WTC11 (cell line): ENCODE measurements around the gene SLC12A8. TPM values are rescaled to one million over a fixed set of nuclear protein-coding genes. Genes with fewer than 3 reads are reported as not detected.

Experiments used
- ATAC-seq: fragments of 200-7000 bp; cut with Tn5 transposase; 2 replicates; pipeline ENCODE4 v1.10.0; 2021; ENCODE audit warnings: mild to moderate bottlenecking, moderate library complexity
- CTCF ChIA-PET: fragments of 300-600 bp; sonication (Branson Sonifier 250); formaldehyde crosslinking; loops from one replicate; lab custom pipeline; 2021; ENCODE audit warnings: antibody characterized with exemption; lab: Charles Lee
- POLR2A ChIA-PET: fragments of 350-600 bp; sonication (Branson Sonifier 250); formaldehyde crosslinking; loops from one replicate; lab custom pipeline; 2021; ENCODE audit warnings: antibody characterized with exemption; lab: Charles Lee
- DNase-seq: peaks from one replicate; pipeline ENCODE4 v3.0.0; 2021; ENCODE audit warnings: low spot score
- H3K27ac Mint-ChIP-seq: 2 replicates; pipeline ENCODE4 v1.8.0; 2021; ENCODE audit warnings: mixed read lengths
- H3K27me3 Mint-ChIP-seq: 2 replicates; pipeline ENCODE4 v1.8.0; 2021; ENCODE audit warnings: low read depth, mild to moderate bottlenecking, moderate library complexity, mixed read lengths
- H3K36me3 Mint-ChIP-seq: 2 replicates; pipeline ENCODE4 v1.8.0; 2021; ENCODE audit warnings: mixed read lengths
- H3K4me1 Mint-ChIP-seq: 2 replicates; pipeline ENCODE4 v1.8.0; 2022; ENCODE audit warnings: mixed read lengths
- H3K4me3 Mint-ChIP-seq: 2 replicates; pipeline ENCODE4 v1.8.0; 2021; ENCODE audit warnings: mild to moderate bottlenecking, moderate library complexity, mixed read lengths
- H3K9me3 Mint-ChIP-seq: 2 replicates; pipeline ENCODE4 v1.8.0; 2021; ENCODE audit warnings: mixed read lengths
- GRHL2 ChIP-seq: fragments of 250-450 bp; sonication (Bioruptor Pico); IDR thresholded peaks from 2 replicates; pipeline ENCODE4 v1.8.0; 2022; ENCODE audit warnings: mild to moderate bottlenecking, moderate library complexity; ENCODE audit not compliant: insufficient replicate concordance, severe bottlenecking
- JAZF1 ChIP-seq: fragments of 250-450 bp; sonication (Bioruptor Pico); IDR thresholded peaks from 2 replicates; pipeline ENCODE4 v1.9.0; 2021; ENCODE audit warnings: moderate library complexity, mild to moderate bottlenecking, inconsistent platforms
- KAT7 ChIP-seq: sonication (generic); formaldehyde crosslinking; IDR thresholded peaks from 2 replicates; pipeline ENCODE4 v1.8.1; 2023; ENCODE audit warnings: missing genetic modification reagents, mild to moderate bottlenecking, borderline replicate concordance
- OVOL2 ChIP-seq: fragments of 250-450 bp; sonication (Bioruptor Pico); IDR thresholded peaks from 2 replicates; pipeline ENCODE4 v1.9.0; 2021; ENCODE audit warnings: mild to moderate bottlenecking, borderline replicate concordance
- PRRX2 ChIP-seq: fragments of 250-450 bp; sonication (Bioruptor Pico); IDR thresholded peaks from 2 replicates; pipeline ENCODE4 v1.8.0; 2021; ENCODE audit warnings: mild to moderate bottlenecking
- SMAD3 ChIP-seq: sonication (generic); formaldehyde crosslinking; IDR thresholded peaks from 2 replicates; pipeline ENCODE4 v1.8.0; 2022; ENCODE audit warnings: missing genetic modification reagents, mild to moderate bottlenecking, borderline replicate concordance
- TEAD1 ChIP-seq: sonication (generic); formaldehyde crosslinking; IDR thresholded peaks from 2 replicates; pipeline ENCODE4 v1.8.0; 2022; ENCODE audit warnings: mild to moderate bottlenecking, missing genetic modification reagents
- TP53 ChIP-seq: sonication (generic); formaldehyde crosslinking; IDR thresholded peaks from 2 replicates; pipeline ENCODE4 v1.8.1; 2023; ENCODE audit warnings: mild to moderate bottlenecking, missing genetic modification reagents
- ZNF396 ChIP-seq: fragments of 250-450 bp; sonication (Bioruptor Pico); IDR thresholded peaks from 2 replicates; pipeline ENCODE4 v1.8.0; 2021; ENCODE audit warnings: mild to moderate bottlenecking, moderate library complexity, borderline replicate concordance
- total RNA-seq: library from RNA; stranded (reverse); gene quantifications from 3 replicates; pipeline ENCODE4 v1.2.3, GENCODE V29; 2021
- TF ChIP-seq, protein P1 (sequence below): fragments of 250-450 bp; sonication (Bioruptor Pico); IDR thresholded peaks from 2 replicates; pipeline ENCODE4 v2.1.2; 2022; ENCODE audit warnings: mild to moderate bottlenecking, moderate library complexity
- TF ChIP-seq, protein P2 (sequence below): fragments of 200-600 bp; IDR thresholded peaks from 2 replicates; pipeline ENCODE4 v1.8.0; 2022; ENCODE audit warnings: antibody characterized with exemption
- TF ChIP-seq, protein P3 (sequence below): sonication (generic); formaldehyde crosslinking; IDR thresholded peaks from 2 replicates; pipeline ENCODE4 v1.8.1; 2023; ENCODE audit warnings: mild to moderate bottlenecking, moderate library complexity, missing genetic modification reagents
- TF ChIP-seq, protein P4 (sequence below): sonication (generic); formaldehyde crosslinking; IDR thresholded peaks from 2 replicates; pipeline ENCODE4 v1.8.0; 2023; ENCODE audit warnings: mild to moderate bottlenecking, missing genetic modification reagents
- TF ChIP-seq, protein P5 (sequence below): sonication (generic); formaldehyde crosslinking; IDR thresholded peaks from 2 replicates; pipeline ENCODE4 v1.8.1; 2023; ENCODE audit warnings: mild to moderate bottlenecking, missing genetic modification reagents, moderate library complexity
- TF ChIP-seq, protein P6 (sequence below): fragments of 250-450 bp; sonication (Bioruptor Pico); conservative IDR thresholded peaks from 2 replicates; pipeline ENCODE4 v1.9.0; 2021; ENCODE audit warnings: mild to moderate bottlenecking
- TF ChIP-seq, protein P7 (sequence below): sonication (generic); formaldehyde crosslinking; IDR thresholded peaks from 2 replicates; pipeline ENCODE4 v1.8.0; 2022; ENCODE audit warnings: missing genetic modification reagents
- TF ChIP-seq, protein P8 (sequence below): fragments of 250-450 bp; sonication (Bioruptor Pico); IDR thresholded peaks from 2 replicates; pipeline ENCODE4 v1.9.0; 2021; ENCODE audit warnings: mild to moderate bottlenecking
- TF ChIP-seq, protein P9 (sequence below): sonication (generic); formaldehyde crosslinking; conservative IDR thresholded peaks from 2 replicates; pipeline ENCODE4 v1.8.1; 2022; ENCODE audit warnings: mild to moderate bottlenecking, missing genetic modification reagents

The SLC12A8 gene
- total RNA-seq, 1 experiment from 2014 or later: 9.1 TPM

DNA sequence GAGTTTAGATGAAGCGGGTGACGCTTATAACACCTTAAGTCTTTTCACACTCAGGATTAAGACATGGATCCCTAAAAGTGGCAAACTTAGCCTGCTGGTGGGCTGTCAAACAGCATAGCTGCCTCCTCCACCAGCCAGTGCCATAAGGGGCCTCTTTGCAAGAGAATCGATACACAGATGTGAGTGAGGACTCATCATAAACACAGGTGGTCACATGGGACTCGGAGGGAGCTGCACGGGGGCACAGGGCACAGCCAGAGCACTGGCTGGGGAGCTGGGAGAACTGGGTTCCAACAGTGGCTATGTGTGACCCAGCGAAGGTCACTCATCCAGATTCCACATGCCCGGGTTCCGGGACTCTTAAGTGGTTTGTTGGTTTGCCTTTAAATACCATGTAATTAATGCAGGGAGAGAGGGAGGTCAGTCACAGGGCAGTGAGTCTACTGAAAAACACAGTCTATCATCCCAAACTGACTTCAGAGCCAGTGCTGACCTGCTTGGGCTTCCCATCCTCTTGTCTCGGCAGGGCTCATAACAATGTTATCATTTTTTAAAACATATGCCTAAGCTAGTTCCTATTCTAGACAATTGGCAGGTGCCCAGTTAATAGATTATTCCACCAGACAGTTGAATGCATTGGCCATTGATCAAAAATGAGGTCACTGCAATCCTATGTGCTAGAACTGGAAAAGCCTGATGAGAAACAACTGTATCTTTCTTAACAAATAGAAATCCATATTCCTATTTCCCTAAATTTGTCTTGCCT is 51.8 kb downstream of the SLC12A8 start:
- Mint-ChIP-seq H3K4me1 (peaks cover 18% of the 10 kb centered on the region), H3K27ac (no peak overlapping the region), H3K4me3 (no peak overlapping the region), H3K36me3 (no peaks in the 10 kb centered on the region), H3K27me3 (no peaks in the 10 kb centered on the region), H3K9me3 (no peaks in the 10 kb centered on the region)
- CTCF ChIA-PET: interaction anchor here (1.6 kb wide), 1 partner anchor 10 kb away, joined by 7 read pairs; no protein-coding TSS in a partner anchor
- POLR2A ChIA-PET: interaction anchor here (0.9 kb wide), 1 partner anchor 166 kb away, joined by 3 read pairs; no protein-coding TSS in a partner anchor
- DNase-seq: no peak
- TF ChIP-seq ZNF396 (CRISPR knock-in tag) (no peak), OVOL2 (CRISPR knock-in tag) (no peak), TEAD1 (CRISPR knock-in tag) (no peak), SMAD3 (CRISPR knock-in tag) (no peak), KAT7 (CRISPR knock-in tag) (no peak), TP53 (no peak), JAZF1 (no peak), GRHL2 (no peak), PRRX2 (CRISPR knock-in tag) (no peak)
- TF ChIP-seq, protein P1, sequence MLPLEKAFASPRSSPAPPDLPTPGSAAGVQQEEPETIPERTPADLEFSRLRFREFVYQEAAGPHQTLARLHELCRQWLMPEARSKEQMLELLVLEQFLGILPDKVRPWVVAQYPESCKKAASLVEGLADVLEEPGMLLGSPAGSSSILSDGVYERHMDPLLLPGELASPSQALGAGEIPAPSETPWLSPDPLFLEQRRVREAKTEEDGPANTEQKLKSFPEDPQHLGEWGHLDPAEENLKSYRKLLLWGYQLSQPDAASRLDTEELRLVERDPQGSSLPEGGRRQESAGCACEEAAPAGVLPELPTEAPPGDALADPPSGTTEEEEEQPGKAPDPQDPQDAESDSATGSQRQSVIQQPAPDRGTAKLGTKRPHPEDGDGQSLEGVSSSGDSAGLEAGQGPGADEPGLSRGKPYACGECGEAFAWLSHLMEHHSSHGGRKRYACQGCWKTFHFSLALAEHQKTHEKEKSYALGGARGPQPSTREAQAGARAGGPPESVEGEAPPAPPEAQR (CRISPR knock-in tag): no peak
- TF ChIP-seq, protein P2, sequence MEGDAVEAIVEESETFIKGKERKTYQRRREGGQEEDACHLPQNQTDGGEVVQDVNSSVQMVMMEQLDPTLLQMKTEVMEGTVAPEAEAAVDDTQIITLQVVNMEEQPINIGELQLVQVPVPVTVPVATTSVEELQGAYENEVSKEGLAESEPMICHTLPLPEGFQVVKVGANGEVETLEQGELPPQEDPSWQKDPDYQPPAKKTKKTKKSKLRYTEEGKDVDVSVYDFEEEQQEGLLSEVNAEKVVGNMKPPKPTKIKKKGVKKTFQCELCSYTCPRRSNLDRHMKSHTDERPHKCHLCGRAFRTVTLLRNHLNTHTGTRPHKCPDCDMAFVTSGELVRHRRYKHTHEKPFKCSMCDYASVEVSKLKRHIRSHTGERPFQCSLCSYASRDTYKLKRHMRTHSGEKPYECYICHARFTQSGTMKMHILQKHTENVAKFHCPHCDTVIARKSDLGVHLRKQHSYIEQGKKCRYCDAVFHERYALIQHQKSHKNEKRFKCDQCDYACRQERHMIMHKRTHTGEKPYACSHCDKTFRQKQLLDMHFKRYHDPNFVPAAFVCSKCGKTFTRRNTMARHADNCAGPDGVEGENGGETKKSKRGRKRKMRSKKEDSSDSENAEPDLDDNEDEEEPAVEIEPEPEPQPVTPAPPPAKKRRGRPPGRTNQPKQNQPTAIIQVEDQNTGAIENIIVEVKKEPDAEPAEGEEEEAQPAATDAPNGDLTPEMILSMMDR: no peak
- TF ChIP-seq, protein P3, sequence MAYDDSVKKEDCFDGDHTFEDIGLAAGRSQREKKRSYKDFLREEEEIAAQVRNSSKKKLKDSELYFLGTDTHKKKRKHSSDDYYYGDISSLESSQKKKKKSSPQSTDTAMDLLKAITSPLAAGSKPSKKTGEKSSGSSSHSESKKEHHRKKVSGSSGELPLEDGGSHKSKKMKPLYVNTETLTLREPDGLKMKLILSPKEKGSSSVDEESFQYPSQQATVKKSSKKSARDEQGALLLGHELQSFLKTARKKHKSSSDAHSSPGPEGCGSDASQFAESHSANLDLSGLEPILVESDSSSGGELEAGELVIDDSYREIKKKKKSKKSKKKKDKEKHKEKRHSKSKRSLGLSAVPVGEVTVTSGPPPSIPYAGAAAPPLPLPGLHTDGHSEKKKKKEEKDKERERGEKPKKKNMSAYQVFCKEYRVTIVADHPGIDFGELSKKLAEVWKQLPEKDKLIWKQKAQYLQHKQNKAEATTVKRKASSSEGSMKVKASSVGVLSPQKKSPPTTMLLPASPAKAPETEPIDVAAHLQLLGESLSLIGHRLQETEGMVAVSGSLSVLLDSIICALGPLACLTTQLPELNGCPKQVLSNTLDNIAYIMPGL (CRISPR knock-in tag): no peak
- TF ChIP-seq, protein P4, sequence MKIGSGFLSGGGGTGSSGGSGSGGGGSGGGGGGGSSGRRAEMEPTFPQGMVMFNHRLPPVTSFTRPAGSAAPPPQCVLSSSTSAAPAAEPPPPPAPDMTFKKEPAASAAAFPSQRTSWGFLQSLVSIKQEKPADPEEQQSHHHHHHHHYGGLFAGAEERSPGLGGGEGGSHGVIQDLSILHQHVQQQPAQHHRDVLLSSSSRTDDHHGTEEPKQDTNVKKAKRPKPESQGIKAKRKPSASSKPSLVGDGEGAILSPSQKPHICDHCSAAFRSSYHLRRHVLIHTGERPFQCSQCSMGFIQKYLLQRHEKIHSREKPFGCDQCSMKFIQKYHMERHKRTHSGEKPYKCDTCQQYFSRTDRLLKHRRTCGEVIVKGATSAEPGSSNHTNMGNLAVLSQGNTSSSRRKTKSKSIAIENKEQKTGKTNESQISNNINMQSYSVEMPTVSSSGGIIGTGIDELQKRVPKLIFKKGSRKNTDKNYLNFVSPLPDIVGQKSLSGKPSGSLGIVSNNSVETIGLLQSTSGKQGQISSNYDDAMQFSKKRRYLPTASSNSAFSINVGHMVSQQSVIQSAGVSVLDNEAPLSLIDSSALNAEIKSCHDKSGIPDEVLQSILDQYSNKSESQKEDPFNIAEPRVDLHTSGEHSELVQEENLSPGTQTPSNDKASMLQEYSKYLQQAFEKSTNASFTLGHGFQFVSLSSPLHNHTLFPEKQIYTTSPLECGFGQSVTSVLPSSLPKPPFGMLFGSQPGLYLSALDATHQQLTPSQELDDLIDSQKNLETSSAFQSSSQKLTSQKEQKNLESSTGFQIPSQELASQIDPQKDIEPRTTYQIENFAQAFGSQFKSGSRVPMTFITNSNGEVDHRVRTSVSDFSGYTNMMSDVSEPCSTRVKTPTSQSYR: no peak
- TF ChIP-seq, protein P5, sequence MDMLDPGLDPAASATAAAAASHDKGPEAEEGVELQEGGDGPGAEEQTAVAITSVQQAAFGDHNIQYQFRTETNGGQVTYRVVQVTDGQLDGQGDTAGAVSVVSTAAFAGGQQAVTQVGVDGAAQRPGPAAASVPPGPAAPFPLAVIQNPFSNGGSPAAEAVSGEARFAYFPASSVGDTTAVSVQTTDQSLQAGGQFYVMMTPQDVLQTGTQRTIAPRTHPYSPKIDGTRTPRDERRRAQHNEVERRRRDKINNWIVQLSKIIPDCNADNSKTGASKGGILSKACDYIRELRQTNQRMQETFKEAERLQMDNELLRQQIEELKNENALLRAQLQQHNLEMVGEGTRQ: no peak
- TF ChIP-seq, protein P6, sequence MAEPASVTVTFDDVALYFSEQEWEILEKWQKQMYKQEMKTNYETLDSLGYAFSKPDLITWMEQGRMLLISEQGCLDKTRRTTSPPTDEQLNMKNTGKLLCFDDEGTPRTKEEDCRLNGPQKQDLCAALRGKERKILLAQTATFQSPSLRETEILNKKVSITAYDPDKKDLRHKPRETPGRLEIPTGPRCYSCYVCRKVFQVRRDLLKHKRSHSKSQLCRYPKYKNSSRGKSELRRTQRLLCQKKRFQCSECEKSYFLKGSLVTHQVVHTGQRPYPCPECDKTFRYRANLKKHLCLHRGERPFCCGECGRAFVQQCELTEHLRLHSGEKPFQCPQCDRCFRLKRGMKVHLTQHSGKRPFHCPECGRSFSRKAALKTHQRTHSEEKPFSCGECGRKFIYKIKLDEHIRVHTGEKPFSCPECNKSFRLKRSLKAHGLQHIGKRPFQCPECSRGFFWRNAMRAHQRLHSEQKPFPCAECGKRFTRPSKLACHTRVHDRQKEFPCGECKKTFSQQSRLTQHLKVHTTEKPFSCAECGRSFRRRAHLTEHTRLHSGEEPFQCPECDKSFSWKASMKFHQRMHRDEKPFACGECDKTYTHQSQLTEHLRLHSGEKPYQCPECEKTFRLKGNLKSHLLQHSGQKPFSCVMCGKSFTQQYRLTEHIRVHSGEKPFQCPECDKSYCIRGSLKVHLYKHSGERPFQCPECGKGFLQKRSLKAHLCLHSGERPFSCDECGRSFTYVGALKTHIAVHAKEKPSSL (CRISPR knock-in tag): no peak
- TF ChIP-seq, protein P7, sequence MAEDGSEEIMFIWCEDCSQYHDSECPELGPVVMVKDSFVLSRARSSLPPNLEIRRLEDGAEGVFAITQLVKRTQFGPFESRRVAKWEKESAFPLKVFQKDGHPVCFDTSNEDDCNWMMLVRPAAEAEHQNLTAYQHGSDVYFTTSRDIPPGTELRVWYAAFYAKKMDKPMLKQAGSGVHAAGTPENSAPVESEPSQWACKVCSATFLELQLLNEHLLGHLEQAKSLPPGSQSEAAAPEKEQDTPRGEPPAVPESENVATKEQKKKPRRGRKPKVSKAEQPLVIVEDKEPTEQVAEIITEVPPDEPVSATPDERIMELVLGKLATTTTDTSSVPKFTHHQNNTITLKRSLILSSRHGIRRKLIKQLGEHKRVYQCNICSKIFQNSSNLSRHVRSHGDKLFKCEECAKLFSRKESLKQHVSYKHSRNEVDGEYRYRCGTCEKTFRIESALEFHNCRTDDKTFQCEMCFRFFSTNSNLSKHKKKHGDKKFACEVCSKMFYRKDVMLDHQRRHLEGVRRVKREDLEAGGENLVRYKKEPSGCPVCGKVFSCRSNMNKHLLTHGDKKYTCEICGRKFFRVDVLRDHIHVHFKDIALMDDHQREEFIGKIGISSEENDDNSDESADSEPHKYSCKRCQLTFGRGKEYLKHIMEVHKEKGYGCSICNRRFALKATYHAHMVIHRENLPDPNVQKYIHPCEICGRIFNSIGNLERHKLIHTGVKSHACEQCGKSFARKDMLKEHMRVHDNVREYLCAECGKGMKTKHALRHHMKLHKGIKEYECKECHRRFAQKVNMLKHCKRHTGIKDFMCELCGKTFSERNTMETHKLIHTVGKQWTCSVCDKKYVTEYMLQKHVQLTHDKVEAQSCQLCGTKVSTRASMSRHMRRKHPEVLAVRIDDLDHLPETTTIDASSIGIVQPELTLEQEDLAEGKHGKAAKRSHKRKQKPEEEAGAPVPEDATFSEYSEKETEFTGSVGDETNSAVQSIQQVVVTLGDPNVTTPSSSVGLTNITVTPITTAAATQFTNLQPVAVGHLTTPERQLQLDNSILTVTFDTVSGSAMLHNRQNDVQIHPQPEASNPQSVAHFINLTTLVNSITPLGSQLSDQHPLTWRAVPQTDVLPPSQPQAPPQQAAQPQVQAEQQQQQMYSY (CRISPR knock-in tag): no peak
- TF ChIP-seq, protein P8, sequence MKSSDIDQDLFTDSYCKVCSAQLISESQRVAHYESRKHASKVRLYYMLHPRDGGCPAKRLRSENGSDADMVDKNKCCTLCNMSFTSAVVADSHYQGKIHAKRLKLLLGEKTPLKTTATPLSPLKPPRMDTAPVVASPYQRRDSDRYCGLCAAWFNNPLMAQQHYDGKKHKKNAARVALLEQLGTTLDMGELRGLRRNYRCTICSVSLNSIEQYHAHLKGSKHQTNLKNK (CRISPR knock-in tag): no peak
- TF ChIP-seq, protein P9, sequence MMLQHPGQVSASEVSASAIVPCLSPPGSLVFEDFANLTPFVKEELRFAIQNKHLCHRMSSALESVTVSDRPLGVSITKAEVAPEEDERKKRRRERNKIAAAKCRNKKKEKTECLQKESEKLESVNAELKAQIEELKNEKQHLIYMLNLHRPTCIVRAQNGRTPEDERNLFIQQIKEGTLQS (CRISPR knock-in tag): no peak
- no peak for ATAC-seq
